H1 (cell line): Measurements from ENCODE around the gene TBC1D22A. TPM values are rescaled to one million over a fixed set of nuclear protein-coding genes. Genes with fewer than 3 reads are reported as not detected.

Source experiments
- BACH1 ChIP-seq: IDR thresholded peaks from 2 replicates; pipeline ENCODE4 v1.6.1; 2012; ENCODE audit warnings: low read length, improper control_type of control experiment
- BCL11A ChIP-seq, 2 experiments: IDR thresholded peaks; one replicate each; pipeline ENCODE4 v1.6.1; 2011; ENCODE audit warnings: low read depth in 2 of 2, low read length in 2 of 2, mild to moderate bottlenecking in 2 of 2
- KDM1A ChIP-seq: fragments of 200-600, 300-600 bp; sonication (generic); IDR thresholded peaks from 2 replicates; pipeline ENCODE4 v1.7.1; 2016; ENCODE audit warnings: mild to moderate bottlenecking, low read length, borderline replicate concordance
- MAFK ChIP-seq: IDR thresholded peaks from 2 replicates; pipeline ENCODE4 v1.6.1; 2012; ENCODE audit warnings: low read depth, mild to moderate bottlenecking, improper control_type of control experiment, low read length
- NANOG ChIP-seq: IDR thresholded peaks from 2 replicates; pipeline ENCODE4 v1.6.1; 2011; ENCODE audit warnings: low read length, low read depth, mild to moderate bottlenecking, inconsistent platforms; ENCODE audit not compliant: insufficient read depth, poor library complexity, severe bottlenecking
- SP1 ChIP-seq: IDR thresholded peaks from 2 replicates; pipeline ENCODE4 v1.6.1; 2011; ENCODE audit warnings: low read depth, low read length
- polyA plus RNA-seq, 7 experiments: library from polyadenylated mRNA; depleted of rRNA in 3 of 7; stranded (reverse) in 5 of 7; unstranded in 2 of 7; fragments of >200 nt in 5 of 7; fragments of 200-250 nt in 2 of 7; gene quantifications; 1 replicate in 5 of 7; 2 replicates in 1 of 7; 4 replicates in 1 of 7; pipeline versions ENCODE4 v1.2.1 to v1.2.3, GENCODE V29; 2011 to 2013; ENCODE audit warnings: missing spikeins in 2 of 7, mixed read lengths in 2 of 7
- total RNA-seq: library from RNA; stranded (reverse); fragmentation: NEBNext Ultra II Directional; extraction: Animal tissue kit (Norgen Biotek cat#: 25700); gene quantifications from 2 replicates; pipeline ENCODE4 v1.2.1, GENCODE V29; 2021
- TF ChIP-seq, protein P1 (sequence below): fragments of 300-600 bp; sonication (generic); IDR thresholded peaks from 2 replicates; pipeline ENCODE4 v1.7.1; 2012; ENCODE audit warnings: low read length, moderate library complexity, mild to moderate bottlenecking, inconsistent platforms; ENCODE audit not compliant: insufficient replicate concordance
- TF ChIP-seq, protein P2 (sequence below): IDR thresholded peaks from 2 replicates; pipeline ENCODE4 v1.6.1; 2012; ENCODE audit warnings: low read length, inconsistent platforms

The TBC1D22A gene
- total and polyA plus RNA-seq, 2 of the 8 experiments (the other 6 are each of a cell fraction or from before 2014, with no cell fraction given) = 11.9 to 18.4 TPM

DNA sequence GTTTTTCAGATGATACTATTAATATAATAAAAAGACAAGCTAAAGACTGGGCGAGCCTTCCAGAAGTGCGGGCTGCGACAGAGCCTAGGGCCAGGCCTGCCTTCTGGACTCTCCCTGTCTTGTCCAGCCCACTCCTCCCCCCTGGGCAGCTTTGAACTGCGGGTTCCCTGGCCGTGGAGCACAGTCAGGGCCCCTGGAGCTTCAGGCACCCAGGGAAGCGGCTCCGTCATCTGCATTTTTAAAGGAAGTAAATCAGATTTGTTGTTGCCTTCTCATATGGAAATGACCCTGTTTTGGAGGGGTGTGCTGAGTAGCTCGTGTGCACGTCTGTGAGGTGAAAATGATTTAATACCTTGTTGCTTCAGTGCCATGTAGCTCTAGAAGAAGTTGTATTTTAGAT is 265.3 kb downstream of the TBC1D22A start (continued):
- TF ChIP-seq, protein P1, sequence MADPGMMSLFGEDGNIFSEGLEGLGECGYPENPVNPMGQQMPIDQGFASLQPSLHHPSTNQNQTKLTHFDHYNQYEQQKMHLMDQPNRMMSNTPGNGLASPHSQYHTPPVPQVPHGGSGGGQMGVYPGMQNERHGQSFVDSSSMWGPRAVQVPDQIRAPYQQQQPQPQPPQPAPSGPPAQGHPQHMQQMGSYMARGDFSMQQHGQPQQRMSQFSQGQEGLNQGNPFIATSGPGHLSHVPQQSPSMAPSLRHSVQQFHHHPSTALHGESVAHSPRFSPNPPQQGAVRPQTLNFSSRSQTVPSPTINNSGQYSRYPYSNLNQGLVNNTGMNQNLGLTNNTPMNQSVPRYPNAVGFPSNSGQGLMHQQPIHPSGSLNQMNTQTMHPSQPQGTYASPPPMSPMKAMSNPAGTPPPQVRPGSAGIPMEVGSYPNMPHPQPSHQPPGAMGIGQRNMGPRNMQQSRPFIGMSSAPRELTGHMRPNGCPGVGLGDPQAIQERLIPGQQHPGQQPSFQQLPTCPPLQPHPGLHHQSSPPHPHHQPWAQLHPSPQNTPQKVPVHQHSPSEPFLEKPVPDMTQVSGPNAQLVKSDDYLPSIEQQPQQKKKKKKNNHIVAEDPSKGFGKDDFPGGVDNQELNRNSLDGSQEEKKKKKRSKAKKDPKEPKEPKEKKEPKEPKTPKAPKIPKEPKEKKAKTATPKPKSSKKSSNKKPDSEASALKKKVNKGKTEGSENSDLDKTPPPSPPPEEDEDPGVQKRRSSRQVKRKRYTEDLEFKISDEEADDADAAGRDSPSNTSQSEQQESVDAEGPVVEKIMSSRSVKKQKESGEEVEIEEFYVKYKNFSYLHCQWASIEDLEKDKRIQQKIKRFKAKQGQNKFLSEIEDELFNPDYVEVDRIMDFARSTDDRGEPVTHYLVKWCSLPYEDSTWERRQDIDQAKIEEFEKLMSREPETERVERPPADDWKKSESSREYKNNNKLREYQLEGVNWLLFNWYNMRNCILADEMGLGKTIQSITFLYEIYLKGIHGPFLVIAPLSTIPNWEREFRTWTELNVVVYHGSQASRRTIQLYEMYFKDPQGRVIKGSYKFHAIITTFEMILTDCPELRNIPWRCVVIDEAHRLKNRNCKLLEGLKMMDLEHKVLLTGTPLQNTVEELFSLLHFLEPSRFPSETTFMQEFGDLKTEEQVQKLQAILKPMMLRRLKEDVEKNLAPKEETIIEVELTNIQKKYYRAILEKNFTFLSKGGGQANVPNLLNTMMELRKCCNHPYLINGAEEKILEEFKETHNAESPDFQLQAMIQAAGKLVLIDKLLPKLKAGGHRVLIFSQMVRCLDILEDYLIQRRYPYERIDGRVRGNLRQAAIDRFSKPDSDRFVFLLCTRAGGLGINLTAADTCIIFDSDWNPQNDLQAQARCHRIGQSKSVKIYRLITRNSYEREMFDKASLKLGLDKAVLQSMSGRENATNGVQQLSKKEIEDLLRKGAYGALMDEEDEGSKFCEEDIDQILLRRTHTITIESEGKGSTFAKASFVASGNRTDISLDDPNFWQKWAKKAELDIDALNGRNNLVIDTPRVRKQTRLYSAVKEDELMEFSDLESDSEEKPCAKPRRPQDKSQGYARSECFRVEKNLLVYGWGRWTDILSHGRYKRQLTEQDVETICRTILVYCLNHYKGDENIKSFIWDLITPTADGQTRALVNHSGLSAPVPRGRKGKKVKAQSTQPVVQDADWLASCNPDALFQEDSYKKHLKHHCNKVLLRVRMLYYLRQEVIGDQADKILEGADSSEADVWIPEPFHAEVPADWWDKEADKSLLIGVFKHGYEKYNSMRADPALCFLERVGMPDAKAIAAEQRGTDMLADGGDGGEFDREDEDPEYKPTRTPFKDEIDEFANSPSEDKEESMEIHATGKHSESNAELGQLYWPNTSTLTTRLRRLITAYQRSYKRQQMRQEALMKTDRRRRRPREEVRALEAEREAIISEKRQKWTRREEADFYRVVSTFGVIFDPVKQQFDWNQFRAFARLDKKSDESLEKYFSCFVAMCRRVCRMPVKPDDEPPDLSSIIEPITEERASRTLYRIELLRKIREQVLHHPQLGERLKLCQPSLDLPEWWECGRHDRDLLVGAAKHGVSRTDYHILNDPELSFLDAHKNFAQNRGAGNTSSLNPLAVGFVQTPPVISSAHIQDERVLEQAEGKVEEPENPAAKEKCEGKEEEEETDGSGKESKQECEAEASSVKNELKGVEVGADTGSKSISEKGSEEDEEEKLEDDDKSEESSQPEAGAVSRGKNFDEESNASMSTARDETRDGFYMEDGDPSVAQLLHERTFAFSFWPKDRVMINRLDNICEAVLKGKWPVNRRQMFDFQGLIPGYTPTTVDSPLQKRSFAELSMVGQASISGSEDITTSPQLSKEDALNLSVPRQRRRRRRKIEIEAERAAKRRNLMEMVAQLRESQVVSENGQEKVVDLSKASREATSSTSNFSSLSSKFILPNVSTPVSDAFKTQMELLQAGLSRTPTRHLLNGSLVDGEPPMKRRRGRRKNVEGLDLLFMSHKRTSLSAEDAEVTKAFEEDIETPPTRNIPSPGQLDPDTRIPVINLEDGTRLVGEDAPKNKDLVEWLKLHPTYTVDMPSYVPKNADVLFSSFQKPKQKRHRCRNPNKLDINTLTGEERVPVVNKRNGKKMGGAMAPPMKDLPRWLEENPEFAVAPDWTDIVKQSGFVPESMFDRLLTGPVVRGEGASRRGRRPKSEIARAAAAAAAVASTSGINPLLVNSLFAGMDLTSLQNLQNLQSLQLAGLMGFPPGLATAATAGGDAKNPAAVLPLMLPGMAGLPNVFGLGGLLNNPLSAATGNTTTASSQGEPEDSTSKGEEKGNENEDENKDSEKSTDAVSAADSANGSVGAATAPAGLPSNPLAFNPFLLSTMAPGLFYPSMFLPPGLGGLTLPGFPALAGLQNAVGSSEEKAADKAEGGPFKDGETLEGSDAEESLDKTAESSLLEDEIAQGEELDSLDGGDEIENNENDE = no peak
- no peak for TF ChIP-seq KDM1A
- no peak for TF ChIP-seq BACH1
- TF ChIP-seq, protein P2, sequence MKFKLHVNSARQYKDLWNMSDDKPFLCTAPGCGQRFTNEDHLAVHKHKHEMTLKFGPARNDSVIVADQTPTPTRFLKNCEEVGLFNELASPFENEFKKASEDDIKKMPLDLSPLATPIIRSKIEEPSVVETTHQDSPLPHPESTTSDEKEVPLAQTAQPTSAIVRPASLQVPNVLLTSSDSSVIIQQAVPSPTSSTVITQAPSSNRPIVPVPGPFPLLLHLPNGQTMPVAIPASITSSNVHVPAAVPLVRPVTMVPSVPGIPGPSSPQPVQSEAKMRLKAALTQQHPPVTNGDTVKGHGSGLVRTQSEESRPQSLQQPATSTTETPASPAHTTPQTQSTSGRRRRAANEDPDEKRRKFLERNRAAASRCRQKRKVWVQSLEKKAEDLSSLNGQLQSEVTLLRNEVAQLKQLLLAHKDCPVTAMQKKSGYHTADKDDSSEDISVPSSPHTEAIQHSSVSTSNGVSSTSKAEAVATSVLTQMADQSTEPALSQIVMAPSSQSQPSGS = no peak
- TF ChIP-seq MAFK = no peak
- no peak for TF ChIP-seq NANOG
- no peak for TF ChIP-seq BCL11A (IDR thresholded peaks at IDR 0.05; ENCODE audit: low read depth in 2 of 2, low read length in 2 of 2)
- no peak for TF ChIP-seq SP1
